CD4-positive, alpha-beta T cell (primary cell): Measurements from ENCODE around the gene UFSP1. TPM values are rescaled to one million over a fixed set of nuclear protein-coding genes. Genes with fewer than 3 reads are reported as not detected.

Experiments used
- ATAC-seq: fragments of 200-7000 bp; cut with Tn5 transposase; one replicate; pipeline ENCODE4 v1.10.0; 2022; ENCODE audit warnings: mild to moderate bottlenecking; ENCODE audit not compliant: poor library complexity
- CTCF ChIA-PET: fragments of 350-600 bp; sonication (Branson Sonifier 250); formaldehyde crosslinking; loops from one replicate; lab custom pipeline; 2021; ENCODE audit warnings: antibody characterized with exemption, inconsistent platforms; lab: Charles Lee
- POLR2A ChIA-PET: fragments of 350-600 bp; sonication (Branson Sonifier 250); formaldehyde crosslinking; loops from one replicate; lab custom pipeline; 2021; ENCODE audit warnings: antibody characterized with exemption, inconsistent platforms; lab: Charles Lee
- DNase-seq, 14 experiments: peaks; one replicate each; pipeline ENCODE4 v3.0.0-alpha.2; 2013 to 2020; ENCODE audit warnings: mixed read lengths in 2 of 14
- H3K27ac ChIP-seq, 2 donors: one replicate each; pipeline versions ENCODE4 v1.5.1 to v1.7.0; 2013; ENCODE audit warnings: low read length in 2 of 2, low read depth in 1 of 2, mild to moderate bottlenecking in 1 of 2
- H3K27me3 ChIP-seq, 2 experiments: 1 replicate in 1 of 2; 2 replicates in 1 of 2; pipeline versions ENCODE4 v1.6.1 to v1.7.0; 2013; ENCODE audit warnings: low read length in 2 of 2, control low read depth in 1 of 2, mild to moderate bottlenecking in 1 of 2, moderate library complexity in 1 of 2; ENCODE audit not compliant: insufficient read depth in 2 of 2, control insufficient read depth in 1 of 2
- H3K36me3 ChIP-seq: one replicate; pipeline ENCODE4 v1.6.1; 2013; ENCODE audit warnings: low read length, control low read depth; ENCODE audit not compliant: insufficient read depth
- H3K4me1 ChIP-seq: one replicate; pipeline ENCODE4 v1.6.1; 2013; ENCODE audit warnings: low read length, control low read depth; ENCODE audit not compliant: insufficient read depth
- H3K4me3 ChIP-seq: one replicate; pipeline ENCODE4 v1.5.1; 2013; ENCODE audit warnings: mild to moderate bottlenecking, low read length, moderate library complexity
- H3K9me3 ChIP-seq, 2 experiments: 1 replicate in 1 of 2; 2 replicates in 1 of 2; pipeline versions ENCODE4 v1.6.1 to v1.7.0; 2013; ENCODE audit warnings: low read length in 2 of 2, mild to moderate bottlenecking in 2 of 2, control low read depth in 1 of 2, moderate library complexity in 1 of 2; ENCODE audit not compliant: control insufficient read depth in 1 of 2, insufficient read depth in 1 of 2
- H3K27ac Mint-ChIP-seq: one replicate; pipeline ENCODE4 v1.8.0; 2020; ENCODE audit warnings: mixed read lengths
- H3K27me3 Mint-ChIP-seq: one replicate; pipeline ENCODE4 v1.8.0; 2021; ENCODE audit warnings: mixed read lengths
- H3K36me3 Mint-ChIP-seq: one replicate; pipeline ENCODE4 v1.8.0; 2021; ENCODE audit warnings: low read depth, mixed read lengths
- H3K4me1 Mint-ChIP-seq: one replicate; pipeline ENCODE4 v1.8.0; 2021; ENCODE audit warnings: low read depth, mixed read lengths
- H3K4me3 Mint-ChIP-seq: one replicate; pipeline ENCODE4 v1.8.0; 2020; ENCODE audit warnings: mild to moderate bottlenecking, mixed read lengths
- H3K9me3 Mint-ChIP-seq: one replicate; pipeline ENCODE4 v1.8.0; 2020; ENCODE audit warnings: mixed read lengths
- CTCF ChIP-seq: fragments of 200-600 bp; IDR thresholded peaks from one replicate; pipeline ENCODE4 v1.8.0; 2022; ENCODE audit warnings: antibody characterized with exemption, mild to moderate bottlenecking
- intact Hi-C, 2 experiments: fragments of 100-400 bp; cut with DNase I in 1 of 2; cut with micrococcal nuclease in 1 of 2; formaldehyde crosslinking; loops; one replicate each; pipeline versions ENCODE4 v1.15.1 to v1.9.0; 2023 to 2025; cut with DNase I, micrococcal nuclease
- total RNA-seq, 174 experiments: library from RNA in 2 of 174; stranded (reverse) in 2 of 174; gene quantifications; one replicate each; pipeline ENCODE4 v1.2.3 and lab custom pipeline; 2021 to 2026

UFSP1 gene
- total RNA-seq, 2 experiments from 2014 or later = 1.1 to 1.5 TPM

GRCh38 chr7:100884736-100885439 lies 4.6 kb downstream of the UFSP1 start:
- H3K27ac ChIP-seq = peak overlapping the region in 1 of 2 donors; percentile 46
- H3K27me3 Mint-ChIP-seq = no peaks in the 10 kb centered on the region
- peaks cover 0 to 10% of the 10 kb centered on the region in 2 experiments for H3K9me3 ChIP-seq
- H3K4me1 Mint-ChIP-seq = peaks cover 56% of the 10 kb centered on the region
- peak overlapping the region; percentile 75 for H3K27ac Mint-ChIP-seq
- no peak for ATAC-seq
- intact Hi-C loops = loop anchor here in 1 of 2 experiments (5.0 kb wide), 1 partner anchor 282 kb away; the partner anchor contains the start of gene VGF
- H3K9me3 Mint-ChIP-seq = no peaks in the 10 kb centered on the region
- POLR2A ChIA-PET = interaction anchor here (6.3 kb wide), 1 partner anchor 8 kb away, joined by 206 read pairs; the partner anchor contains the start of gene SRRT
- H3K4me3 Mint-ChIP-seq = peak overlapping the region; percentile 49
- TF ChIP-seq CTCF = no peak
- CTCF ChIA-PET = no interaction called here
- H3K27me3 ChIP-seq = no peaks in the 10 kb centered on the region
- peak overlapping the region; percentile 2 for H3K4me3 ChIP-seq
- DNase-seq = peak in 5 of 14 experiments; percentile 42 to 84 (median 72)
- H3K36me3 ChIP-seq = peaks cover 84% of the 10 kb centered on the region
- H3K4me1 ChIP-seq = peaks cover 55% of the 10 kb centered on the region
- peaks cover 88% of the 10 kb centered on the region for H3K36me3 Mint-ChIP-seq

GRCh38 chr7:100882785-100883526 lies 6.6 kb downstream of the UFSP1 start:
- H3K4me3 ChIP-seq = no peak overlapping the region
- H3K4me1 Mint-ChIP-seq = peaks cover 63% of the 10 kb centered on the region
- H3K9me3 ChIP-seq = peaks cover 0 to 10% of the 10 kb centered on the region in 2 experiments
- H3K4me3 Mint-ChIP-seq = no peak overlapping the region
- ATAC-seq (no peak), DNase-seq (no peak)
- no peaks in the 10 kb centered on the region for H3K9me3 Mint-ChIP-seq
- H3K27me3 ChIP-seq = no peaks in the 10 kb centered on the region
- H3K27me3 Mint-ChIP-seq = no peaks in the 10 kb centered on the region
- TF ChIP-seq CTCF = no peak
- H3K27ac ChIP-seq = no peak overlapping the region
- intact Hi-C loops = no loop called here
- peaks cover 81% of the 10 kb centered on the region for H3K36me3 ChIP-seq
- H3K4me1 ChIP-seq = peaks cover 50% of the 10 kb centered on the region
- peak overlapping the region; percentile 75 for H3K27ac Mint-ChIP-seq
- POLR2A ChIA-PET = no interaction called here
- CTCF ChIA-PET = no interaction called here
- peaks cover 99% of the 10 kb centered on the region for H3K36me3 Mint-ChIP-seq

- DNase-seq (no peak), ATAC-seq (no peak)
- Mint-ChIP-seq H3K27ac (no peak overlapping the region), H3K9me3 (no peaks in the 10 kb centered on the region), H3K4me1 (peaks cover 59% of the 10 kb centered on the region), H3K27me3 (no peaks in the 10 kb centered on the region), H3K4me3 (no peak overlapping the region), H3K36me3 (peaks cover 96% of the 10 kb centered on the region)
- Histone ChIP-seq H3K9me3 (peaks cover 0 to 7% of the 10 kb centered on the region in 2 experiments), H3K27ac (no peak overlapping the region), H3K4me1 (peaks cover 48% of the 10 kb centered on the region), H3K36me3 (peaks cover 76% of the 10 kb centered on the region), H3K27me3 (no peaks in the 10 kb centered on the region), H3K4me3 (no peak overlapping the region)
- intact Hi-C loops = no loop called here
- TF ChIP-seq CTCF = no peak
- ChIA-PET CTCF (no interaction called here), POLR2A (no interaction called here)
These were observed 7.3 kb downstream of the UFSP1 start for GRCh38 chr7:100882201-100882600.
